IMR-90 (cell line): Measurements from ENCODE around the gene SRPK2. TPM values are rescaled to one million over a fixed set of nuclear protein-coding genes. Genes with fewer than 3 reads are reported as not detected.

Source experiments
- ATAC-seq: fragments of 200-7000 bp; cut with Tn5 transposase; 2 replicates; pipeline ENCODE4 v1.9.1; 2020; ENCODE audit warnings: low read depth, mild to moderate bottlenecking, moderate library complexity
- BruUV-seq: library from RNA; stranded (reverse); fragments of 400-500 nt; replicated peaks from 2 replicates; lab custom pipeline; 2021; lab: Mats Ljungman, UMichigan
- CTCF ChIA-PET: fragments of 300-600 bp; formaldehyde crosslinking; extraction: SDS; loops from one replicate; lab custom pipeline; 2021; ENCODE audit warnings: antibody characterized with exemption; lab: Yijun Ruan, JAX
- POLR2A ChIA-PET: fragments of 300-600 bp; sonication (Branson Sonifier 250); formaldehyde crosslinking; loops from one replicate; lab custom pipeline; 2022; ENCODE audit warnings: antibody characterized with exemption; ENCODE audit not compliant: unreplicated experiment; lab: Charles Lee
- DNase-seq: peaks from one replicate; pipeline ENCODE4 v3.0.0; 2013
- H2AFZ ChIP-seq: replicated peaks from 2 replicates; pipeline ENCODE3; 2013; ENCODE audit warnings: low read length, mild to moderate bottlenecking; ENCODE audit not compliant: poor library complexity
- H2AK5ac ChIP-seq: 2 replicates; pipeline ENCODE4 v1.6.1; 2013; ENCODE audit warnings: low read depth, low read length, inconsistent platforms
- H2AK9ac ChIP-seq: replicated peaks from 2 replicates; pipeline ENCODE3; 2013; ENCODE audit warnings: mild to moderate bottlenecking, low read depth, low read length, moderate library complexity; ENCODE audit not compliant: poor library complexity
- H2BK120ac ChIP-seq: 2 replicates; pipeline ENCODE4 v1.6.1; 2013; ENCODE audit warnings: low read depth, low read length, inconsistent platforms
- H2BK15ac ChIP-seq: 3 replicates; pipeline ENCODE4 v1.6.1; 2013; ENCODE audit warnings: low read depth, low read length, inconsistent platforms
- H2BK20ac ChIP-seq: 2 replicates; pipeline ENCODE4 v1.6.1; 2013; ENCODE audit warnings: low read depth, mild to moderate bottlenecking, inconsistent platforms, low read length, moderate library complexity
- H2BK5ac ChIP-seq: 2 replicates; pipeline ENCODE4 v1.6.1; 2013; ENCODE audit warnings: mild to moderate bottlenecking, low read depth, low read length, inconsistent platforms; ENCODE audit not compliant: poor library complexity, severe bottlenecking
- H3K14ac ChIP-seq: replicated peaks from 2 replicates; pipeline ENCODE4 v1.6.1; 2013; ENCODE audit warnings: low read depth, low read length, inconsistent platforms
- H3K18ac ChIP-seq: 2 replicates; pipeline ENCODE4 v1.6.1; 2013; ENCODE audit warnings: low read depth, low read length, control low read depth
- H3K23ac ChIP-seq: 2 replicates; pipeline ENCODE4 v1.6.1; 2013; ENCODE audit warnings: low read depth, low read length, inconsistent platforms
- H3K27ac ChIP-seq: 2 replicates; pipeline ENCODE4 v1.5.1; 2013; ENCODE audit warnings: mild to moderate bottlenecking, control low read depth, low read length; ENCODE audit not compliant: insufficient read depth
- H3K27me3 ChIP-seq: 2 replicates; pipeline ENCODE4 v1.6.1; 2013; ENCODE audit warnings: low read length; ENCODE audit not compliant: control insufficient read depth, insufficient read depth
- H3K36me3 ChIP-seq: 2 replicates; pipeline ENCODE4 v1.6.1; 2013; ENCODE audit warnings: low read length, mixed read lengths; ENCODE audit not compliant: control insufficient read depth, insufficient read depth
- H3K4ac ChIP-seq: 2 replicates; pipeline ENCODE4 v1.6.1; 2013; ENCODE audit warnings: low read depth, low read length, inconsistent platforms
- H3K4me1 ChIP-seq: 2 replicates; pipeline ENCODE4 v1.6.1; 2013; ENCODE audit warnings: low read length, mixed read lengths; ENCODE audit not compliant: control insufficient read depth, insufficient read depth
- H3K4me2 ChIP-seq: 2 replicates; pipeline ENCODE4 v1.6.1; 2013; ENCODE audit warnings: low read depth, mild to moderate bottlenecking, control low read depth, low read length, moderate library complexity
- H3K4me3 ChIP-seq: 2 replicates; pipeline ENCODE4 v1.5.1; 2013; ENCODE audit warnings: low read depth, mild to moderate bottlenecking, control low read depth, low read length, moderate library complexity; ENCODE audit not compliant: insufficient read depth
- H3K56ac ChIP-seq: 2 replicates; pipeline ENCODE4 v1.6.1; 2013; ENCODE audit warnings: low read length, inconsistent platforms; ENCODE audit not compliant: insufficient read depth; ENCODE audit errors: extremely low read depth
- H3K79me1 ChIP-seq, 2 experiments: 2 replicates each; pipeline ENCODE4 v1.6.1; 2013; ENCODE audit warnings: low read length in 2 of 2, inconsistent platforms in 1 of 2, low read depth in 1 of 2
- H3K9ac ChIP-seq: 2 replicates; pipeline ENCODE4 v1.6.1; 2013; ENCODE audit warnings: low read depth, low read length, control low read depth
- H3K9me1 ChIP-seq: 2 replicates; pipeline ENCODE4 v1.6.1; 2013; ENCODE audit warnings: low read length, inconsistent platforms; ENCODE audit not compliant: insufficient read depth
- H3K9me3 ChIP-seq: 2 replicates; pipeline ENCODE4 v1.6.1; 2013; ENCODE audit warnings: low read length; ENCODE audit not compliant: control insufficient read depth, insufficient read depth
- H4K20me1 ChIP-seq: 2 replicates; pipeline ENCODE4 v1.6.1; 2013; ENCODE audit warnings: low read length, inconsistent platforms; ENCODE audit not compliant: insufficient read depth
- H4K5ac ChIP-seq: 2 replicates; pipeline ENCODE4 v1.6.1; 2013; ENCODE audit warnings: mild to moderate bottlenecking, low read depth, low read length, control low read depth
- H4K8ac ChIP-seq, 2 experiments: 2 replicates each; pipeline ENCODE4 v1.6.1; 2013; ENCODE audit warnings: low read depth in 2 of 2, low read length in 2 of 2, control low read depth in 1 of 2, inconsistent platforms in 1 of 2
- H4K91ac ChIP-seq: 2 replicates; pipeline ENCODE4 v1.6.1; 2013; ENCODE audit warnings: low read depth, low read length, inconsistent platforms; ENCODE audit not compliant: insufficient read depth
- FOS ChIP-seq: fragments of 150-350 bp; IDR thresholded peaks from 2 replicates; pipeline ENCODE4 v1.6.1; 2016; ENCODE audit warnings: low read depth, low read length
- MXI1 ChIP-seq: IDR thresholded peaks from 2 replicates; pipeline ENCODE4 v1.6.1; 2012; ENCODE audit warnings: low read depth, mild to moderate bottlenecking, low read length, moderate library complexity, borderline replicate concordance
- WGBS, 2 experiments: methylation state at CpG; one replicate each; pipeline versions ENCODE4 v1.1.5 to v1.1.7; 2013; ENCODE audit warnings: missing lambda C conversion rate in 2 of 2; ENCODE audit not compliant: insufficient read length in 1 of 2; ENCODE audit errors: extremely low coverage in 2 of 2; 5-methylcytosine and 5-hydroxymethylcytosine counted together
- dilution Hi-C: fragments of 300-500 bp; cut with HindIII; formaldehyde crosslinking; loops from one replicate; pipeline ENCODE4 v1.14.3; 2018; ENCODE audit warnings: low sequenced_read_pairs; ENCODE audit not compliant: unreplicated experiment
- in situ Hi-C: fragments of 300-500 bp; cut with MboI; formaldehyde crosslinking; loops from 3 replicates; pipeline ENCODE4 v1.14.3; 2019; ENCODE audit warnings: low sequenced_read_pairs, inconsistent platforms, mixed read lengths
- intact Hi-C: fragments of 100-400 bp; cut with micrococcal nuclease; formaldehyde crosslinking; loops from 2 replicates; pipeline ENCODE4 v1.10.0; 2022
- polyA plus RNA-seq, 3 experiments: library from polyadenylated mRNA; depleted of rRNA; stranded (reverse); fragments of >200 nt; gene quantifications; 2 replicates each; pipeline ENCODE4 v1.2.3, GENCODE V29; 2012; ENCODE audit warnings: low replicate concordance in 1 of 3
- total RNA-seq: library from RNA; depleted of rRNA; stranded (reverse); fragments of >200 nt; gene quantifications from 2 replicates; pipeline ENCODE4 v1.2.3, GENCODE V29; 2012
- TF ChIP-seq, protein P1 (sequence below): fragments of 150-350 bp; IDR thresholded peaks from 2 replicates; pipeline ENCODE4 v1.6.1; 2016; ENCODE audit warnings: low read depth, mild to moderate bottlenecking, low read length, moderate library complexity, borderline replicate concordance
- TF ChIP-seq, protein P2 (sequence below): conservative IDR thresholded peaks from 2 replicates; pipeline ENCODE4 v1.5.1; 2012; ENCODE audit warnings: mild to moderate bottlenecking, low read depth, low read length, improper control_type of control experiment

Gene SRPK2
- total and polyA plus RNA-seq, 2 of the 4 experiments (the other 2 are of a cell fraction): 13.2 to 33.0 TPM

DNA sequence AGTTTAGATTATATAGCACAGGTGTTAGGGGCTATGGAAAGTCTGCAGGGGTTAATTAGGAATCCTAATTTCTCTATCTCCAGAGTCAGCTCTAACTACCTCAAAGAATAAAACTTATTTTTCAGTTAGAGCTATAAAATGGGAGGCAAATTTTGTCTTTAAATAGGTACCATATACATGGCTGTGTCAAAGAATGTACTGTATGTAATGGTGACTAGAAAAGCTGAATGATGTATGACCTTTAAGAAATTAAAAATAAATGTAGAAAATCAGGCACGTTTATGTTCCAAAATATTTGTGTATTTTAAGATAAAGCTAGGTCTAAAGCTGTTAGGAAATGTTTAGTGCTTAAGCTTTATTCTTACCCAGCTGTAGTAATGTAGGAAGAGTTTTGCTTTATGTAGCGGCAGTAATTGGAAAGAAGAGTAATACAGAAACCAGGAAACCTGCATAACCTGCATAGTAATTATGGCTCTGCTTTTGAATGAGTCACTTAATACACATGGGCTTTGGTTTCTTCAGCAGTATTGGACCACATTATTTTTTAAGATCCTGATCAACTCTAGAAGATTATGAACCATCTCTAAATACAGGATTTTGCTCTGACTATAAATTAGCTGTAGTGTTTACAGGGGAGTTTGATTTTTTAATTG is 289.7 kb downstream of the SRPK2 start:
- Histone ChIP-seq H3K9me1 (no peaks in the 10 kb centered on the region), H3K18ac (no peak overlapping the region), H2AK5ac (no peak overlapping the region), H2BK15ac (no peak overlapping the region), H4K91ac (no peak overlapping the region), H4K5ac (no peak overlapping the region), H3K79me1 (peaks cover 21 to 44% of the 10 kb centered on the region in 2 experiments), H4K20me1 (no peaks in the 10 kb centered on the region), H3K9ac (no peak overlapping the region), H2AFZ (no peak overlapping the region), H3K56ac (no peak overlapping the region), H3K23ac (no peak overlapping the region), H3K9me3 (no peaks in the 10 kb centered on the region), H3K14ac (no peak overlapping the region), H2BK20ac (no peak overlapping the region), H4K8ac (no peak overlapping the region), H3K4me1 (peaks cover 7% of the 10 kb centered on the region), H2BK120ac (no peak overlapping the region), H3K4ac (no peak overlapping the region), H3K27ac (no peak overlapping the region), H3K36me3 (peaks cover 22% of the 10 kb centered on the region), H2AK9ac (no peak overlapping the region), H3K4me3 (no peak overlapping the region), H3K27me3 (no peaks in the 10 kb centered on the region), H3K4me2 (no peak overlapping the region), H2BK5ac (peak overlapping the region; percentile 92)
- dilution Hi-C loops (no loop called here), intact Hi-C loops (no loop called here), in situ Hi-C loops (no loop called here)
- DNase-seq (peak; percentile 23), ATAC-seq (no peak)
- CTCF ChIA-PET: no interaction called here
- TF ChIP-seq FOS: no peak
- TF ChIP-seq, protein P1, sequence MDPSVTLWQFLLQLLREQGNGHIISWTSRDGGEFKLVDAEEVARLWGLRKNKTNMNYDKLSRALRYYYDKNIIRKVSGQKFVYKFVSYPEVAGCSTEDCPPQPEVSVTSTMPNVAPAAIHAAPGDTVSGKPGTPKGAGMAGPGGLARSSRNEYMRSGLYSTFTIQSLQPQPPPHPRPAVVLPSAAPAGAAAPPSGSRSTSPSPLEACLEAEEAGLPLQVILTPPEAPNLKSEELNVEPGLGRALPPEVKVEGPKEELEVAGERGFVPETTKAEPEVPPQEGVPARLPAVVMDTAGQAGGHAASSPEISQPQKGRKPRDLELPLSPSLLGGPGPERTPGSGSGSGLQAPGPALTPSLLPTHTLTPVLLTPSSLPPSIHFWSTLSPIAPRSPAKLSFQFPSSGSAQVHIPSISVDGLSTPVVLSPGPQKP: no peak
- TF ChIP-seq, protein P2, sequence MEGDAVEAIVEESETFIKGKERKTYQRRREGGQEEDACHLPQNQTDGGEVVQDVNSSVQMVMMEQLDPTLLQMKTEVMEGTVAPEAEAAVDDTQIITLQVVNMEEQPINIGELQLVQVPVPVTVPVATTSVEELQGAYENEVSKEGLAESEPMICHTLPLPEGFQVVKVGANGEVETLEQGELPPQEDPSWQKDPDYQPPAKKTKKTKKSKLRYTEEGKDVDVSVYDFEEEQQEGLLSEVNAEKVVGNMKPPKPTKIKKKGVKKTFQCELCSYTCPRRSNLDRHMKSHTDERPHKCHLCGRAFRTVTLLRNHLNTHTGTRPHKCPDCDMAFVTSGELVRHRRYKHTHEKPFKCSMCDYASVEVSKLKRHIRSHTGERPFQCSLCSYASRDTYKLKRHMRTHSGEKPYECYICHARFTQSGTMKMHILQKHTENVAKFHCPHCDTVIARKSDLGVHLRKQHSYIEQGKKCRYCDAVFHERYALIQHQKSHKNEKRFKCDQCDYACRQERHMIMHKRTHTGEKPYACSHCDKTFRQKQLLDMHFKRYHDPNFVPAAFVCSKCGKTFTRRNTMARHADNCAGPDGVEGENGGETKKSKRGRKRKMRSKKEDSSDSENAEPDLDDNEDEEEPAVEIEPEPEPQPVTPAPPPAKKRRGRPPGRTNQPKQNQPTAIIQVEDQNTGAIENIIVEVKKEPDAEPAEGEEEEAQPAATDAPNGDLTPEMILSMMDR: no peak
- no peak for TF ChIP-seq MXI1
- BruUV-seq: no TSS peak
- POLR2A ChIA-PET: no interaction called here
- 60% methylated on average over 1 of the region's 2 CpGs; no CpG with 5 or more reads in 1 of the 2 experiments for WGBS, 2 experiments
